ENCODE measurements around the gene RBM33. TPM values are rescaled to one million over a fixed set of nuclear protein-coding genes. Genes with fewer than 3 reads are reported as not detected.

Gene RBM33
- total RNA-seq, 2 donors from 2014 or later: 56.9 to 60.2 TPM

GRCh38 chr7:155752756-155753445, 108.4 kb downstream of the RBM33 start:
- Histone ChIP-seq H3K27ac (no peak overlapping the region), H3K36me3 (no peaks in the 10 kb centered on the region), H3K9me3 (no peaks in the 10 kb centered on the region), H3K4me3 (no peak overlapping the region), H3K4me1 (no peaks in the 10 kb centered on the region), H3K27me3 (no peaks in the 10 kb centered on the region), H3K9ac (ENCODE audit: low read depth in 2 of 2, low read length in 2 of 2) (no peak overlapping the region)
- TF ChIP-seq CTCF (IDR thresholded peaks at IDR 0.05): no peak
- DNase-seq: no peak
- intact Hi-C loops (cut with DNase I): no loop called here

- Histone ChIP-seq H3K27me3 (no peaks in the 10 kb centered on the region), H3K27ac (no peak overlapping the region), H3K9ac (ENCODE audit: low read depth in 2 of 2, low read length in 2 of 2) (peak overlapping the region in 1 of 2 donors; percentile 29), H3K4me3 (no peak overlapping the region), H3K4me1 (no peaks in the 10 kb centered on the region), H3K9me3 (no peaks in the 10 kb centered on the region), H3K36me3 (no peaks in the 10 kb centered on the region)
- DNase-seq: no peak
- intact Hi-C loops (cut with DNase I): no loop called here
- no peak for TF ChIP-seq CTCF (IDR thresholded peaks at IDR 0.05)
Measured at GRCh38 chr7:155753446-155753965, 109.0 kb downstream of the RBM33 start.

- Histone ChIP-seq H3K9ac (ENCODE audit: low read depth in 2 of 2, low read length in 2 of 2) (peak overlapping the region in 1 of 2 donors; percentile 8), H3K4me1 (no peaks in the 10 kb centered on the region), H3K9me3 (no peaks in the 10 kb centered on the region), H3K36me3 (no peaks in the 10 kb centered on the region), H3K27ac (no peak overlapping the region), H3K4me3 (no peak overlapping the region), H3K27me3 (no peaks in the 10 kb centered on the region)
- intact Hi-C loops (cut with DNase I): no loop called here
- no peak for TF ChIP-seq CTCF (IDR thresholded peaks at IDR 0.05)
- DNase-seq: no peak
Measured at GRCh38 chr7:155754165-155754564, 109.7 kb downstream of the RBM33 start.

- Histone ChIP-seq H3K36me3 (no peaks in the 10 kb centered on the region), H3K27ac (no peak overlapping the region), H3K9ac (ENCODE audit: low read depth in 2 of 2, low read length in 2 of 2) (no peak overlapping the region), H3K27me3 (no peaks in the 10 kb centered on the region), H3K4me3 (no peak overlapping the region), H3K4me1 (no peaks in the 10 kb centered on the region), H3K9me3 (no peaks in the 10 kb centered on the region)
- no peak for DNase-seq
- intact Hi-C loops (cut with DNase I): no loop called here
- no peak for TF ChIP-seq CTCF (IDR thresholded peaks at IDR 0.05)
Measured at GRCh38 chr7:155755026-155755425, 110.6 kb downstream of the RBM33 start.

GRCh38 chr7:155756322-155756721, 111.9 kb downstream of the RBM33 start:
- no peak for DNase-seq
- H3K36me3 ChIP-seq: no peaks in the 10 kb centered on the region
- H3K9me3 ChIP-seq: no peaks in the 10 kb centered on the region
- H3K4me3 ChIP-seq: no peak overlapping the region
- no peak overlapping the region for H3K9ac ChIP-seq (ENCODE audit: low read depth in 2 of 2, low read length in 2 of 2)
- no peaks in the 10 kb centered on the region for H3K4me1 ChIP-seq
- TF ChIP-seq CTCF (IDR thresholded peaks at IDR 0.05): no peak
- H3K27me3 ChIP-seq: no peaks in the 10 kb centered on the region
- intact Hi-C loops (cut with DNase I): no loop called here
- no peak overlapping the region for H3K27ac ChIP-seq
